Mesenchymal stem cell (in vitro differentiated cells and primary cell): ENCODE data around the gene CYP11A1.

Experiments used
- DNase-seq: peaks from one replicate; pipeline ENCODE4 v3.0.0-alpha.2; 2013
- H2AFZ ChIP-seq: one replicate; pipeline ENCODE4 v1.6.1; 2013; ENCODE audit warnings: low read depth, mild to moderate bottlenecking, control low read depth, inconsistent platforms, low read length, moderate library complexity
- H2AK5ac ChIP-seq: 2 replicates; pipeline ENCODE4 v1.6.1; 2013; ENCODE audit warnings: low read length, moderate library complexity, mild to moderate bottlenecking, inconsistent platforms; ENCODE audit not compliant: severe bottlenecking
- H2BK120ac ChIP-seq: one replicate; pipeline ENCODE4 v1.6.1; 2013; ENCODE audit warnings: low read depth, mild to moderate bottlenecking, inconsistent platforms, low read length, moderate library complexity
- H2BK12ac ChIP-seq, 2 experiments: one replicate each; pipeline ENCODE4 v1.6.1; 2013; ENCODE audit warnings: inconsistent platforms in 2 of 2, low read length in 2 of 2, mild to moderate bottlenecking in 2 of 2, moderate library complexity in 2 of 2, control low read depth in 1 of 2
- H2BK15ac ChIP-seq: one replicate; pipeline ENCODE4 v1.6.1; 2013; ENCODE audit warnings: mild to moderate bottlenecking, low read depth, inconsistent platforms; ENCODE audit not compliant: poor library complexity, severe bottlenecking
- H2BK5ac ChIP-seq: 2 replicates; pipeline ENCODE4 v1.6.1; 2013; ENCODE audit warnings: low read depth, mild to moderate bottlenecking, low read length, control low read depth, inconsistent platforms; ENCODE audit not compliant: poor library complexity, severe bottlenecking
- H3K14ac ChIP-seq, 2 experiments: one replicate each; pipeline ENCODE4 v1.6.1; 2013; ENCODE audit warnings: inconsistent platforms in 2 of 2, low read length in 2 of 2, control low read depth in 1 of 2, mild to moderate bottlenecking in 1 of 2, moderate library complexity in 1 of 2
- H3K18ac ChIP-seq, 2 experiments: one replicate each; pipeline ENCODE4 v1.6.1; 2013; ENCODE audit warnings: inconsistent platforms in 2 of 2, low read length in 2 of 2, control low read depth in 1 of 2, low read depth in 1 of 2, mild to moderate bottlenecking in 1 of 2
- H3K23ac ChIP-seq, 2 experiments: one replicate each; pipeline ENCODE4 v1.6.1; 2013; ENCODE audit warnings: inconsistent platforms in 2 of 2, low read length in 2 of 2, mild to moderate bottlenecking in 2 of 2, moderate library complexity in 2 of 2, control low read depth in 1 of 2
- H3K27ac ChIP-seq: 2 replicates; pipeline ENCODE4 v1.5.1; 2013; ENCODE audit warnings: mild to moderate bottlenecking, moderate library complexity, low read length, control low read depth, inconsistent platforms; ENCODE audit not compliant: poor library complexity, severe bottlenecking
- H3K27me3 ChIP-seq, 2 experiments: 2 replicates each; pipeline versions ENCODE4 v1.6.1 to v1.7.0; 2013; ENCODE audit warnings: low read length in 2 of 2, mild to moderate bottlenecking in 2 of 2, moderate library complexity in 2 of 2, control low read depth in 1 of 2, inconsistent platforms in 1 of 2; ENCODE audit not compliant: control insufficient read depth in 1 of 2, insufficient read depth in 1 of 2
- H3K36me3 ChIP-seq, 2 experiments: 2 replicates each; pipeline versions ENCODE4 v1.6.1 to v1.7.0; 2013; ENCODE audit warnings: low read length in 2 of 2, control low read depth in 1 of 2, inconsistent platforms in 1 of 2, low read depth in 1 of 2, mild to moderate bottlenecking in 1 of 2; ENCODE audit not compliant: insufficient read depth in 2 of 2, control insufficient read depth in 1 of 2
- H3K4ac ChIP-seq, 2 experiments: one replicate each; pipeline ENCODE4 v1.6.1; 2013; ENCODE audit warnings: inconsistent platforms in 2 of 2, low read length in 2 of 2, mild to moderate bottlenecking in 2 of 2, moderate library complexity in 2 of 2, control low read depth in 1 of 2, low read depth in 1 of 2
- H3K4me1 ChIP-seq: 2 replicates; pipeline ENCODE4 v1.6.1; 2013; ENCODE audit warnings: low read depth, low read length, control low read depth; ENCODE audit not compliant: control insufficient read depth, insufficient read depth
- H3K4me2 ChIP-seq: 2 replicates; pipeline ENCODE4 v1.6.1; 2013; ENCODE audit warnings: low read length, mild to moderate bottlenecking, inconsistent platforms; ENCODE audit not compliant: poor library complexity, severe bottlenecking
- H3K4me3 ChIP-seq, 2 experiments: 2 replicates each; pipeline versions ENCODE4 v1.5.1 to v1.7.0; 2013; ENCODE audit warnings: low read length in 2 of 2, mild to moderate bottlenecking in 2 of 2, control low read depth in 1 of 2, low read depth in 1 of 2; ENCODE audit not compliant: insufficient read depth in 1 of 2
- H3K79me1 ChIP-seq: replicated peaks from 2 replicates; pipeline ENCODE4 v1.6.1; 2013; ENCODE audit warnings: mild to moderate bottlenecking, control low read depth, low read length, inconsistent platforms; ENCODE audit not compliant: poor library complexity, severe bottlenecking
- H3K9ac ChIP-seq: 2 replicates; pipeline ENCODE4 v1.7.0; 2013; ENCODE audit warnings: mild to moderate bottlenecking, low read length, moderate library complexity
- H3K9me3 ChIP-seq: 2 replicates; pipeline ENCODE4 v1.7.0; 2013; ENCODE audit warnings: mild to moderate bottlenecking, low read length; ENCODE audit not compliant: control insufficient read depth
- H4K8ac ChIP-seq: one replicate; pipeline ENCODE4 v1.6.1; 2013; ENCODE audit warnings: inconsistent platforms, mild to moderate bottlenecking, low read length, moderate library complexity
- H4K91ac ChIP-seq: one replicate; pipeline ENCODE4 v1.6.1; 2013; ENCODE audit warnings: mild to moderate bottlenecking, low read length, inconsistent platforms
- WGBS: methylation state at CpG from one replicate; pipeline ENCODE4 v1.1.7; 2013; ENCODE audit warnings: mixed read lengths; 5-methylcytosine and 5-hydroxymethylcytosine counted together

Gene CYP11A1

DNA sequence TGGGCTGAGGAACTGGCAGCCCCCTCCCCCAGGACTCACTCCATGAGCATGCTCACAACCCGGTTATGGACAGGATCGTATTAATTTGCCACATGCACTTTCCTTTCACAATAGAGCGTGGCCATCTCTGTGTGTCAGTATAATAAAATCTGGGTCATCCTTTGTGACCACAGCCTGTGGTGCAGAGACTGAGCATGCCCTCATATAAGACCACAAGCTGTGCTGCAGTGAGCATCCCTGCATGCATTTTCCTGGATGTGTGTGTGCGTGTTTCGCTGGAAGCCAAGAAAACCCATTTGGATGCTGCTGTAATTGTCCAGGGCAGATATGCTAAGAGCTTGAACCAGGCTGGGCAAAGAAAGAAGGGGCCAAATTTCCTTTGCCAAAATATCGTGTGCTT is 39.7 kb downstream of the CYP11A1 start:
- Histone ChIP-seq H3K79me1 (no peaks in the 10 kb centered on the region), H3K23ac (no peak overlapping the region), H2BK12ac (no peak overlapping the region), H3K27ac (no peak overlapping the region), H3K9ac (no peak overlapping the region), H4K8ac (no peak overlapping the region), H3K18ac (no peak overlapping the region), H2AK5ac (no peak overlapping the region), H3K27me3 (peaks cover 18 to 51% of the 10 kb centered on the region in 2 experiments), H3K9me3 (no peaks in the 10 kb centered on the region), H3K14ac (no peak overlapping the region), H3K36me3 (peaks cover 0 to 3% of the 10 kb centered on the region in 2 experiments), H4K91ac (no peak overlapping the region), H3K4me1 (peaks cover 15% of the 10 kb centered on the region), H2BK5ac (no peak overlapping the region), H2BK120ac (no peak overlapping the region), H2BK15ac (no peak overlapping the region), H3K4me2 (no peak overlapping the region), H3K4ac (no peak overlapping the region), H3K4me3 (no peak overlapping the region), H2AFZ (no peak overlapping the region)
- DNase-seq: no peak
- 89% methylated on average over 6 of the region's 6 CpGs for WGBS

DNA sequence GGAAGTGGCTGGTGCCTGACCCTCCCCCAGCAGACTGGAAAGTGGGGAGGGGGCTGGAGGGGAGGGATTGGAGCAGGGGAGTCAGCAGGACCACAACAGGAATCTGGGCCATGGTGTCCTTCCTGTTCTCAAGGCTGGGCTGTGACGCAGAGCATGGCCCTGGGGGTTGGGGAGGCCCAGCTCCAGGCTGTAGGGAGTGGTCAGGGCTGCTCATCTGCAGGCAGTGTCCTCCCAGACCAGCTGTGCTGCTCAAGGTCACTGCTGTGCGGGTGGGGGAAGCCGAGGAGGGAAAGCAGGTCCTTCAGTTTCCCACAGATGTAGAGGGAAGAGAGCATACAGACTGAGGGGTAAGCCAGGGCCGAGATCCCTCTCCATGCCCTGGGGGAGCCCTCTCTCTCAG is 40.7 kb downstream of the CYP11A1 start:
- Histone ChIP-seq H3K9me3 (no peaks in the 10 kb centered on the region), H3K9ac (no peak overlapping the region), H2AK5ac (no peak overlapping the region), H3K4ac (no peak overlapping the region), H2BK5ac (no peak overlapping the region), H3K36me3 (peaks cover 0 to 3% of the 10 kb centered on the region in 2 experiments), H3K4me2 (no peak overlapping the region), H3K4me3 (no peak overlapping the region), H4K91ac (peak overlapping the region; percentile 5), H3K79me1 (no peaks in the 10 kb centered on the region), H2BK15ac (peak overlapping the region; percentile 90), H3K27ac (no peak overlapping the region), H3K14ac (no peak overlapping the region), H3K27me3 (peaks cover 13 to 43% of the 10 kb centered on the region in 2 experiments), H3K23ac (no peak overlapping the region), H2AFZ (no peak overlapping the region), H3K4me1 (peaks cover 15% of the 10 kb centered on the region), H2BK12ac (peak overlapping the region in 1 of 2 experiments; percentile 78), H2BK120ac (no peak overlapping the region), H4K8ac (peak overlapping the region; percentile 66), H3K18ac (no peak overlapping the region)
- peak; percentile 70 for DNase-seq
- WGBS: 19% methylated on average over 3 of the region's 4 CpGs

GRCh38 chr15:74324714-74325113 is 42.7 kb downstream of the CYP11A1 start:
- Histone ChIP-seq H3K4me2 (no peak overlapping the region), H2BK15ac (no peak overlapping the region), H3K36me3 (peaks cover 0 to 3% of the 10 kb centered on the region in 2 experiments), H2BK12ac (no peak overlapping the region), H3K4me3 (no peak overlapping the region), H3K4ac (no peak overlapping the region), H3K27me3 (peaks cover 13 to 29% of the 10 kb centered on the region in 2 experiments), H2BK5ac (no peak overlapping the region), H3K23ac (no peak overlapping the region), H3K9ac (no peak overlapping the region), H3K4me1 (peaks cover 24% of the 10 kb centered on the region), H3K9me3 (no peaks in the 10 kb centered on the region), H4K8ac (no peak overlapping the region), H4K91ac (no peak overlapping the region), H2AFZ (no peak overlapping the region), H3K14ac (no peak overlapping the region), H2AK5ac (no peak overlapping the region), H3K79me1 (no peaks in the 10 kb centered on the region), H3K18ac (no peak overlapping the region), H2BK120ac (no peak overlapping the region), H3K27ac (no peak overlapping the region)
- 65% methylated on average over 3 of the region's 3 CpGs for WGBS
- DNase-seq: no peak

DNA sequence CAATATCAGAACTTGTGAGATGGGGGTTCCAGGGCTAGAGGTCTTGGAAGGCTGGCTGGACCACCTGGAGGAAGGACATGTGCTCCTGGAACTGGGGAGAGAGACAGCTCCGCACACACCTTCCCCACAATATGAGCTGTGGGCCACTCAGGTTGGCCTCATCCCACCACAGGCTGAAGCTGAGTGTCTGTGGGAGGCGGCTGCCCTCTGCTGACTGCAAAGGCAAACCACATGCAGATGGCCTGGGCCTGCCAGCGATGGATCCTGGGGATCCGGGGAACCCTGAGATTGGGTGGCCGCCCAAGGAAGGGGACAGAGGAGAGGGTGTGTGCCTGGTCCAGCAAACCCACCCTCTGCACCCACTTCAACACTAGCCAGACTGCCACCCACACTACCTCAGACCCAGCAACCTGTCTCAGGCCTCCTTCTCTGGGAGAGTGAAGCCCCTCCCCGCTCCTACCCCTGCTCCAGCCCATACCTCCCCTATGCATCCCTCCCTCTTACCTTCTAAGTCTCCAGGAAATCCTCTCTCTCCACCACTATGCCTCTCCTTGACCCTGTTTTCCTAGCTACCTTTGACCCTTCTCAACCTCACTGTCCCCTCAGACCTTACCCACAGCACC is 44.8 kb downstream of the CYP11A1 start:
- no peak overlapping the region for H2AFZ ChIP-seq
- DNase-seq: peak; percentile 65
- WGBS: 22% methylated on average over 6 of the region's 6 CpGs
- peak overlapping the region in 1 of 2 experiments; percentile 61 for H2BK12ac ChIP-seq
- H3K4me3 ChIP-seq: no peak overlapping the region
- peaks cover 0 to 3% of the 10 kb centered on the region in 2 experiments for H3K36me3 ChIP-seq
- H2BK120ac ChIP-seq: no peak overlapping the region
- H3K18ac ChIP-seq: no peak overlapping the region
- peak overlapping the region; percentile 27 for H2AK5ac ChIP-seq
- H3K4me1 ChIP-seq: peaks cover 32% of the 10 kb centered on the region
- H3K27me3 ChIP-seq: peaks cover 13 to 21% of the 10 kb centered on the region in 2 experiments
- H3K4me2 ChIP-seq: no peak overlapping the region
- H2BK5ac ChIP-seq: no peak overlapping the region
- H3K79me1 ChIP-seq: no peaks in the 10 kb centered on the region
- H3K27ac ChIP-seq: no peak overlapping the region
- H3K9me3 ChIP-seq: no peaks in the 10 kb centered on the region
- no peak overlapping the region for H3K23ac ChIP-seq
- no peak overlapping the region for H3K4ac ChIP-seq
- H3K14ac ChIP-seq: no peak overlapping the region
- H3K9ac ChIP-seq: peak overlapping the region; percentile 30
- H4K91ac ChIP-seq: no peak overlapping the region
- no peak overlapping the region for H4K8ac ChIP-seq
- no peak overlapping the region for H2BK15ac ChIP-seq
